Common myeloid progenitor, CD34-positive (primary cell): ENCODE measurements around the gene CASP12.

ENCODE experiments used
- CTCF ChIA-PET: fragments of 350-600 bp; sonication (Branson Sonifier 250); formaldehyde crosslinking; loops from one replicate; lab custom pipeline; 2021; ENCODE audit warnings: antibody characterized with exemption; lab: Charles Lee
- POLR2A ChIA-PET: fragments of 350-600 bp; sonication (Branson Sonifier 250); formaldehyde crosslinking; loops from one replicate; lab custom pipeline; 2021; ENCODE audit warnings: antibody characterized with exemption; lab: Charles Lee
- DNase-seq, 3 donors: peaks; one replicate each; pipeline versions ENCODE4 v3.0.0 to v3.0.0-alpha.2; 2013
- H3K27ac ChIP-seq, 2 experiments: 1 replicate in 1 of 2; 2 replicates in 1 of 2; pipeline ENCODE4 v1.7.0; 2013; ENCODE audit warnings: inconsistent platforms in 2 of 2, low read length in 2 of 2, mild to moderate bottlenecking in 2 of 2, low read depth in 1 of 2, moderate library complexity in 1 of 2; ENCODE audit not compliant: severe bottlenecking in 2 of 2, insufficient read depth in 1 of 2, poor library complexity in 1 of 2
- H3K27me3 ChIP-seq, 5 experiments: replicated peaks in 2 of 5; 1 replicate in 3 of 5; 2 replicates in 2 of 5; pipeline versions ENCODE4 v1.6.1 to v1.7.0; 2013; ENCODE audit warnings: low read length in 4 of 5, mild to moderate bottlenecking in 2 of 5, moderate library complexity in 2 of 5, inconsistent platforms in 1 of 5; ENCODE audit not compliant: insufficient read depth in 5 of 5, control insufficient read depth in 4 of 5
- H3K36me3 ChIP-seq, 4 experiments: 1 replicate in 2 of 4; 2 replicates in 2 of 4; pipeline versions ENCODE4 v1.6.1 to v1.7.0; 2013; ENCODE audit warnings: low read length in 3 of 4, control low read depth in 1 of 4, mild to moderate bottlenecking in 1 of 4; ENCODE audit not compliant: control insufficient read depth in 4 of 4, insufficient read depth in 4 of 4
- H3K4me1 ChIP-seq, 4 experiments: 1 replicate in 3 of 4; 2 replicates in 1 of 4; pipeline versions ENCODE4 v1.6.1 to v1.7.1; 2013; ENCODE audit warnings: low read length in 3 of 4, mild to moderate bottlenecking in 3 of 4, control low read depth in 1 of 4, inconsistent platforms in 1 of 4, moderate library complexity in 1 of 4; ENCODE audit not compliant: control insufficient read depth in 4 of 4, insufficient read depth in 4 of 4; ENCODE audit errors: control extremely low read depth in 1 of 4
- H3K4me3 ChIP-seq, 7 experiments: 1 replicate in 4 of 7; 2 replicates in 3 of 7; pipeline versions ENCODE4 v1.5.1 to v1.7.0; 2013; ENCODE audit warnings: mild to moderate bottlenecking in 7 of 7, low read length in 6 of 7, moderate library complexity in 6 of 7, inconsistent platforms in 2 of 7, low read depth in 2 of 7, control low read depth in 1 of 7; ENCODE audit not compliant: insufficient read depth in 4 of 7, control insufficient read depth in 1 of 7; ENCODE audit errors: extremely low read depth in 1 of 7
- H3K9me3 ChIP-seq, 5 experiments: 1 replicate in 4 of 5; 2 replicates in 1 of 5; pipeline versions ENCODE4 v1.6.1 to v1.7.1; 2013; ENCODE audit warnings: low read length in 4 of 5, mild to moderate bottlenecking in 2 of 5, inconsistent platforms in 1 of 5, low read depth in 1 of 5, moderate library complexity in 1 of 5; ENCODE audit not compliant: control insufficient read depth in 4 of 5, insufficient read depth in 2 of 5; ENCODE audit errors: control extremely low read depth in 1 of 5
- WGBS: methylation state at CpG from one replicate; pipeline ENCODE4 v1.1.5; 2013; ENCODE audit not compliant: insufficient coverage; 5-methylcytosine and 5-hydroxymethylcytosine counted together

CASP12 gene

GRCh38 chr11:104855965-104856364 is 42.3 kb downstream of the CASP12 start:
- POLR2A ChIA-PET: no interaction called here
- H3K36me3 ChIP-seq: no peaks in the 10 kb centered on the region
- H3K27ac ChIP-seq: no peak overlapping the region
- H3K4me1 ChIP-seq: no peaks in the 10 kb centered on the region
- H3K27me3 ChIP-seq: no peaks in the 10 kb centered on the region
- H3K9me3 ChIP-seq: no peaks in the 10 kb centered on the region
- DNase-seq: no peak
- no CpG with 5 or more reads among the region's 2 CpGs for WGBS
- no peak overlapping the region for H3K4me3 ChIP-seq
- CTCF ChIA-PET: no interaction called here

GRCh38 chr11:104853276-104853675 is 45.0 kb downstream of the CASP12 start:
- 100% methylated on average over 2 of the region's 3 CpGs for WGBS

GRCh38 chr11:104852811-104853210 is 45.4 kb downstream of the CASP12 start:
- 100% methylated on average over 1 of the region's 1 CpG for WGBS
- ChIA-PET POLR2A (no interaction called here), CTCF (no interaction called here)
- Histone ChIP-seq H3K27ac (no peak overlapping the region), H3K4me1 (no peaks in the 10 kb centered on the region), H3K4me3 (no peak overlapping the region), H3K36me3 (no peaks in the 10 kb centered on the region), H3K27me3 (no peaks in the 10 kb centered on the region), H3K9me3 (no peaks in the 10 kb centered on the region)
- no peak for DNase-seq

More at GRCh38 chr11:104853276-104853675, 45.0 kb downstream of the CASP12 start:
- DNase-seq: no peak
- ChIA-PET POLR2A (no interaction called here), CTCF (no interaction called here)
- Histone ChIP-seq H3K4me1 (no peaks in the 10 kb centered on the region), H3K27me3 (no peaks in the 10 kb centered on the region), H3K9me3 (no peaks in the 10 kb centered on the region), H3K27ac (no peak overlapping the region), H3K36me3 (no peaks in the 10 kb centered on the region), H3K4me3 (no peak overlapping the region)

GRCh38 chr11:104846216-104846615 is 52.0 kb downstream of the CASP12 start:
- CTCF ChIA-PET: no interaction called here

GRCh38 chr11:104844451-104844850 is 53.8 kb downstream of the CASP12 start:
- no peaks in the 10 kb centered on the region for H3K27me3 ChIP-seq
- H3K9me3 ChIP-seq: no peaks in the 10 kb centered on the region
- POLR2A ChIA-PET: no interaction called here
- H3K4me1 ChIP-seq: no peaks in the 10 kb centered on the region
- no peak overlapping the region for H3K27ac ChIP-seq
- H3K4me3 ChIP-seq: no peak overlapping the region
- CTCF ChIA-PET: no interaction called here
- H3K36me3 ChIP-seq: no peaks in the 10 kb centered on the region
- no CpG with 5 or more reads among the region's 1 CpG for WGBS
- DNase-seq: peak in 2 of 3 donors; percentile 5 to 13

More at GRCh38 chr11:104846216-104846615, 52.0 kb downstream of the CASP12 start:
- POLR2A ChIA-PET: no interaction called here
- Histone ChIP-seq H3K4me3 (no peak overlapping the region), H3K4me1 (no peaks in the 10 kb centered on the region), H3K27me3 (no peaks in the 10 kb centered on the region), H3K27ac (no peak overlapping the region), H3K9me3 (no peaks in the 10 kb centered on the region), H3K36me3 (no peaks in the 10 kb centered on the region)
- DNase-seq: no peak
- WGBS: no CpG with 5 or more reads among the region's 3 CpGs

GRCh38 chr11:104843150-104843836 is 55.0 kb downstream of the CASP12 start:
- Histone ChIP-seq H3K27me3 (no peaks in the 10 kb centered on the region), H3K27ac (no peak overlapping the region), H3K9me3 (peaks cover 0 to 6% (median 3%) of the 10 kb centered on the region in 5 experiments), H3K4me1 (no peaks in the 10 kb centered on the region), H3K36me3 (no peaks in the 10 kb centered on the region), H3K4me3 (no peak overlapping the region)
- ChIA-PET CTCF (no interaction called here), POLR2A (no interaction called here)
- no peak for DNase-seq
- 100% methylated on average over 1 of the region's 4 CpGs for WGBS

GRCh38 chr11:104841973-104842525 is 56.2 kb downstream of the CASP12 start:
- Histone ChIP-seq H3K9me3 (peaks cover 0 to 7% (median 3%) of the 10 kb centered on the region in 5 experiments), H3K27me3 (no peaks in the 10 kb centered on the region), H3K4me3 (no peak overlapping the region), H3K36me3 (no peaks in the 10 kb centered on the region), H3K4me1 (no peaks in the 10 kb centered on the region), H3K27ac (no peak overlapping the region)
- DNase-seq: no peak
- POLR2A ChIA-PET: no interaction called here
- CTCF ChIA-PET: no interaction called here
- WGBS: no CpG with 5 or more reads among the region's 2 CpGs
